Hematopoietic multipotent progenitor cell (in vitro differentiated cells): ENCODE data around the gene LIMS3. TPM values are rescaled to one million over a fixed set of nuclear protein-coding genes. Genes with fewer than 3 reads are reported as not detected.
"Not testable (repeated sequence)": the region's sequence is repeated elsewhere in the genome, so short reads cannot be mapped to it uniquely, and the experiment has no call there.

Source experiments
- DNase-seq, 3 donors: peaks; one replicate each; pipeline ENCODE4 v3.0.0-alpha.2; 2011 to 2015; ENCODE audit warnings: low read depth in 2 of 3, low spot score in 2 of 3
- total RNA-seq: library from RNA; depleted of rRNA; stranded (reverse); fragments of >200 nt; gene quantifications from one replicate; pipeline ENCODE4 v1.2.3, GENCODE V29; 2012

LIMS3 gene
- total RNA-seq, 1 donor: 0.27 TPM

DNA sequence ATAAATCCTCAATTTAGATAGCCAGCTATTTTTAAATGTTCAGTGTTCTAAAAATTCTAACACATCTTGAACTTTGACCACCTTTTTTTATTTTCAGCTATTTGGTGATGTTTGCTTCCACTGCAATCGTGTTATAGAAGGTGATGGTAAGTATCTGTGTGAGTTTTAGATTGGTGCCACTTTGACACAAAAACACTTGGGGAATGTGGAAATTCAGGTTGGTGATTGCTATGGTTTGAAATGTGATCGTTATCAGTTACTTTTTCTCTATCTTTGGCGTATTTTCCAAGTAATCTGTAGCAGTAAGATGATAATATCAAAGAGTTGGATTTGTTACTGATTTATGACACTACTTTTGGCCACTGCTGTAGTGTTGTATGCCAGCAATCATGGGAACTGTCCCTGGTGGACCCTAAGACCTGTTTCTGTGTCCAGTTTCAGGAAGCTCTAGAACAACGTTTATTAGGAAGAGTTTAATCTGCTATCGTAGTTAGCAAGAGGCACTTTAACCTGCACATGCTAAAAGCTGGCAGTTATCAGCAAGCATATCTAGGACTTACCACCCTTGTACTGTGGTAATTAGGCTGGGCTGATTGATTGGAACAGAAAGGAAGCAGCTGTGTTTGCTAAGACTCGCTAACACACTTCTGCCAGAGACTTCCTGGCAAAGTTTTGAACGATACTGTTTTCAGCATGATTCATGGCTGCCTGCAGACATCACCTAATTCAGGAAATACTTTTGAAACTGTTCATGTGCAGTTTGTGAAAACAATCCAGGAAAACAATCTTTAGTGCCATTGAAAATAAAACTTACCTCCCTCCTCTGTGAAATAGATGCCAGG is 23.3 kb downstream of the LIMS3 start:
- not testable (repeated sequence) for DNase-seq

DNA sequence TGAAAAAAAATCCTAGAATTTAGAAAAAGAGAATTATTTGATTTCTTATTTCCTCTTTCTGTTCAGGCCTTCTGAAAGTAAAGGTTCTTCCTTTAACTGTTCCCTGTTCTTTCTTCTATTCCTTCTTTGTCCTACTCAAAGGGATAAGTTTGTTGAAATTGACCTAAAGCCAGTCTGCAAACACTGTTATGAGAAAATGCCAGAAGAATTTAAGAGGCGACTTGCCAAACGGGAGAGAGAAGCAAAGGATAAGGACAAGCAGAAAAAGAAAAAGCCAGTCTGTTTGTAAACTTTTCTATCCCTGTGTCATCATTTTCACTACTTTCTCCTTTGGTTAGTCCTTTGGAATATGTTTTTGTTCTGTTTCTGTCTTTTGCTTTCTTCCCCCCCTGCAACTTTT is 26.0 kb downstream of the LIMS3 start:
- DNase-seq: not testable (repeated sequence)

DNA sequence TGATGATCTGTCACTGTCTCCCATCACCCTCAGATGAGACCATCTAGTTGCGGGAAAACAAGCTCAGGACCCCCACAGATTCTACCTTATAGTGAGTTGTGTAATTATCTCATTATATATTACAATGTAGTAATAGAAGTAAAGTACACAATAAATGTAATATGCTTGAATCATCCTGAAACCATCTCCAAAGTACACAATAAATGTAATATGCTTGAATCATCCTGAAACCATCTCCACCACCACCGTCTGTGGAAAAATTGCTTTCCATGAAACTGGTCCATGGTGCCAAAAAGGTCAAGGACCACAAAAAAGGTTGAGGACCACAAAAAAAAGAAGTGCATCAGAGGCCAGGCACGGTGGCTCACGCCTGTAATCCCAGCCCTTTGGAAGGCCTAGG is 29.3 kb downstream of the LIMS3 start:
- DNase-seq: not testable (repeated sequence)

DNA sequence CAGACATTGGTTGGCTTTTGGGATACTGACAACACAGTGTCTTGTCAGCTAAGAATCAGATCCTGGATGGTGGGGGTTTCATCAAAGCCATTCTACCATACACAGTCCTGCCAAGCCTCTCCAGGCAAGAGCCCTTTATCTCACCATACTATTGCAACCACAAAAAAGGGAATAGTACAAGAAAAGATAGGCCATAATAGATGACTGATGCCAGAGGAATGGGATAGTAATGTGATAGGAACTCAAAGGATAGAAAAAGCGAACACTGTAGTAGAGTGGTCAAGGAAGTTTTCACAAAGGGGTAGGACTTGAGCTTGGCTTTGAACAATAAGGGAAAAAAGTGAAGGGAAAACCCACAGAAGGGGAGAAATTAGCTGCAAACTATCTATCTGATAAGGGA is 30.7 kb downstream of the LIMS3 start:
- DNase-seq: not testable (repeated sequence)

DNA sequence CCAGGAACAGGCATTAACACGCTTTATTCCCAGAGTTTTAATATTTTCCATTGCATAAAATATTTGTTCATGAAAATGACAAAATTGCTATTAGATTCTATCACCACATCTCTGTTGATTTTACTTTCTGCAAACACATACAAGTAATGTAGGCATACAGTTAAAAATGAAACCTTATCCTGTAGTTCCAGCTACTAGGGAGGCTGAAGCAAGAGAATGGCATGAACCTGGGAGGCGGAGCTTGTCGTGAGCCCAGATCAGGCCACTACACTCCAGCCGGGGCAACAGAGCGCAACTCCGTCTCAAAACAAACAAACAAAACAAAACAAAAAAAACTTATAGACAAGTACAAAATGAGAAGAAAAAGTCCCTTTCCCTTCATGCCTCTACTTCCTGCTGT is 38.0 kb downstream of the LIMS3 start:
- not testable (repeated sequence) for DNase-seq

DNA sequence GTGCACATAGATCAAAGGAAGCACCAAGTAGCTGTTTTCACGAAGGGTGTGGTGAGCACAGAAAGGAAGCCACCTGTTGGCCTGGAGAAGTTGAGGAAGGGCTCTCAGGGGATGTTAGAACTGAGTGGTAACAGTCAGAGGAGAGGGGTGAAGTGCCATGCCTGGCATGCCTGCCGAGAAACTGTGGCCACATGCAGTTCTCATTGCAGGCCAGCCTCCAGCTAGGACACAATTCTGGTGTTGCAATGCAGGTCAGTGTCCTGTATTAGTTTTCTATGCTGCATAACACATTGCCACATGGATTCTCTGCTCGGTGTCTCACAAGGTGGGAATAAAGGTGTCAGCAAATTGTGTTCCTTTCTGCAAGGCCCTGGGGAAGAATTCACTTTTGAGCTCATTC is 46.9 kb downstream of the LIMS3 start:
- not testable (repeated sequence) for DNase-seq

DNA sequence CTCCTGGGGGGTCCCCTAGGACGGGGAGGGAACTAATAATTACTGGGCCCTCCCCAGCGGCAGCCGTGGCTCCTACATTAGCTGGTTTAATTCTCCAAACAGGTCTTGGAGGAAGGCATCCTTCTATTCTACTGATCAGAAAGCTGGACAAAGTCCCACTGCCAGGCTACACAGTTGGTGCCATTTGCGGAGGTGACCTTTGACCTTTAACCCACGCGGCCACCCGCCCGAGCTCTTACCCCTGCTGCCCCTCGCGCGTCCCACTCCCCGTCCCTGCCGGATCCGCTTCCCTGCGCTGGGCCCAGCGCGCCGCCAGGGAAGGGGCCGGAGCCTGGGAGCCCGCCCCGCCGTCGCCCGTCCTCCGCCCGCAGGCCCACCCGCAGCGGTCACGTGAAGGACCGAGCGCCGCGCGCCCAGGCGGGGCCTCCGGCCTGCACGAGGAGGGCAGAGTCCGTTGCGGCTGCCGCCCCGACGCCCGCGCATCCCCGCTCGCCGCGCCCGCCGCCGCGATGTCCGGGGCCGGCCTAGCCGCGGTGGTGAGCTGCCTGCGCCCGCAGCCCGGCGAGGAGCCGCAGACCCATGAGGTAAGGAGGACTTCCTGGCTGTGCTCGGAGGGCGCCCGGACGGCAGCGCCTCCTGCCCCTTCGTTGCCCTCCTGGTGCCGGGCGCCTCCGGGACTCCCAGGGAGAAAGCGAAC is 48.9 kb downstream of the LIMS3 start:
- not testable (repeated sequence) for DNase-seq

DNA sequence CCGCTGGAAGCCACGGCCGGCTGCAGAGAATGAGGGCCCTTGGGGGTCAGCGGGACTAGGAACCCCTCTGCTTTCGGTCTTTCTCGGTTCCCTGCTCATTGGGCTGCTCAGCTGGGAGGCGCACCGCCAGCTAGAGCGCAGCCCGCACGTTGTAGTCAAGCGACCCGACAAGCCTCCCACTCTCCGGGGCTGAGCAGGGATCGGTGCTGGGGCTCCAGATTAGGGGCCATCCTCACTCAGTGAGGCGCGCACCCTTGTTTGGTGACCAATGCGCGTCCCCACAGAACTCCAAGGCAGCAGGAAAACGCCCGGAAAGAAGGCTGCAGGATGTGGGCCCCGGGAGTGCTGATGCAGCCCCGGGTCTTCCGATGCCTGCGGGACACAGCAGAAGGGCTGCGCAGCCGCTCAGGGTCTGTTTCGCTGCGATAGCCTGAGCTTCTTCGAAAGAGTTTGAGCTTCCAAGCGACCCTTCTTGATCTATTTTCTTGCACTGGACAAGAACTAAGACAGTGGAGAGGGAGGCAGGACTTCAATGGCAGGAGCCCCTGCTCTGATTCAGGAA is 49.6 kb downstream of the LIMS3 start:
- not testable (repeated sequence) for DNase-seq

DNA sequence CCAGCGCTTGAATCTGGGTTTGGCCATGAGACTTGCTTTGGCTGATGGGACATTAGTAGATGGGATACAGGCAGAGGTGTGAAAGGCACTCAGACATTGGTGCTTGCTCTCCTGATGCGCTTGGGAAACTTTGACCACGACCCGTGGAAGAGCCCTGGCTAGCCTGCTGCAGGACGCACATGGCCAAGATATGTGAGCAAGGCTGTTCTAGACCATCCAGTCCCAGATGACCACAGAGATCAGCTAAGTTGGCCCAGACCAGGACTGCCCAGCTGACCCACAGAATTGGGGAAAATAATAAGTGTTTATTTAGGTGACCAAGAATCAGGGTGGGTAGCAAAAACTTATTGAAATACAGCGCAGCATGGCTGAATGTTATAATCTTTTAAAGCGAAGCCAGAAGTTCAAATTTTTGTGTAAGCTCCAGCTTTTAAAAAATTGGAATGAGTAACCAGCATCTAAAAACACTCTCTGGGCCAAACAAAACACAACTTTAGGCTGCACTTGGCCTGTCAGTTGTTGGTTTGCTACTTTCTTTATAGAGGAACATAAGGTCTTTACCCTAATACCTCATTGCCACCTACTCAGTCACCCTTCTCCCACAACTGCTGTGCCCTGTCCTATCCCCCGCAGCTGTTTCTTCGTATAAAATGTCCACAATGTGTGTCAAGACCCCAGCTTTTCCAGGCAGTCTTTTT is 51.8 kb downstream of the LIMS3 start:
- DNase-seq: not testable (repeated sequence)

DNA sequence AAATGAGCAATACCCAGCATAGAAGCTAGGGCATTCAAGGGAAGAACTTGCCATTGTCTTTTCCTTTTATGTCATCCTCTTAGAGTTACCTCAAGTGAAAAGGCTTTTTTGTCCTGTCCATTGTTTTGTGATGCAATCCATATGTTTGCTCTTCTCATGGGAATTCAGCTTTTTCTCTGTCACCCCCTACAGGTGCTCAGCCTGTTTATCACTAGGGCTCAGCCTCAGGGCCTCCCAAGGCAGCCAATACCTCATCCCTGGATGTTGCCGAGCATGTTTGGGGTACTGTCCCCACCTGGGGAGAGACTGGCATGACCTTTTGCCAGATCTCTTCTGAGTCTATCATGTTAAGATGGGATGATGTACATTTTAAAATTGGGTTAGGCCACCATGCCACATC is 65.5 kb downstream of the LIMS3 start:
- not testable (repeated sequence) for DNase-seq

DNA sequence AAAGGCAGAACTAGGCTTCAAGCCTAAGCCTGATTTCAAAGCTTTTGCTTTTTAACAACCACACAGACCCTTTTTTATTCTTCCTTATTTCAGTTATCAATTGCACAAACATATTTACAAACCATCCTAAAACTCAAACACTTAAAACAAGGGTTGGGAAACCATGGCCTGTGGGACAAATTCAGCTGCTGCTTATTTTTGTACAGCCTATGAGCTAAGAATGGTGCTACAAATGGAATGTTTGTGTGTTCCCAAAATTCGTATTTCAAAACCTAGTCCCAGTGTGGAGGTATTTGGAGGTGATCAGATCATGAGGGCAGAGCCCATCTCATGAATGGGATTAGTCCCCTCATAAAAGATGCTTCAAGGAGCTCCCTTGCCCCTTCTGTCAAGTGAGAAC is 67.0 kb downstream of the LIMS3 start:
- DNase-seq: not testable (repeated sequence)

DNA sequence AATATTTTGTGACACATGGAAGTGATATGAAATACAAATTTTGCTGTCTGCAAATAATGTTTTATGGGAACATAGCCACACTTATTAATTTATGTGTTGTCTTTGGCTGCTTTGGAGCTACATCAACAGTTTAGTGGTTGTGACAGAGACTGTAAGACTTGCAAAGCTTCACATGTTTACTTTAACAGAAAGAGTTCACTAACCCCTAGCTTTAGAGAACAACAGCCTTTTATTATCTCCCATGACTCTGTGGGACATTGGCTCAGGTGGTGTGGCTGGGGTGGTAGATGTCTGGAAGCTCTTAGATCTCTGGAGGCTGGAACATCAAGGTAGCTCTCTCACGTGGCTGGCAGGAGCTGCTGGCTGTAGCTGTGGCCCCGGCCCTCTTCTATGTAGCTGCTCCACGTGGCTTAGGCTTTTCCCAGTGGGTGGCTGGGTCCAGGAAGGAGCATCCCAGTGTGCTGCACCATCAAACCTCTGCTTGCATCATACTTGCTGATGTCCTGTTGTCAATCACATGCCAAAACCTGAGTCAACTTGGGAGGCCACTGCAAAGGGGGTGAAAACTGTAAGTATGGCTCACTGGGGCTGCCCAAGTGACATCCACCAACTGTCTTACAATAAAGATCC is 67.7 kb downstream of the LIMS3 start:
- DNase-seq: not testable (repeated sequence)

DNA sequence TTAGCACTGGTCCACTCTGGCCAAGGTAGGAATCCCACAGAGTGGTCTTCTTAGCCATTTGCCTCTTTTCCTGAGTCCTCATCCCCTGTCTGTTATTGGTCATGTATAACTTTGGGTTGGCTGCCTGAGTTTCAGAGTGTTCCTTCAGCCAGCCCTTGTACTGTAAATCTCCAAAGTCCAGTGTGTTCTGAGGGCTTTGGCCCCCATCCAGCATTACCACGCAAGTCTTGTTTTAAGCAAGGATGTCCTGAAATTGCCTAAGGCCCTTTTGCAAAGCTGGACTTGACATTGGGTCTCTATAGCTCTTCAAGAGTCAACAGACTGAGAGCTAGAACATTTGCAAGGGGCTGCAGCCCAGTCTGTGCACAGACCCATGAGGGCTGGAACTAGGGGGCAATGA is 68.4 kb downstream of the LIMS3 start:
- DNase-seq: not testable (repeated sequence)

DNA sequence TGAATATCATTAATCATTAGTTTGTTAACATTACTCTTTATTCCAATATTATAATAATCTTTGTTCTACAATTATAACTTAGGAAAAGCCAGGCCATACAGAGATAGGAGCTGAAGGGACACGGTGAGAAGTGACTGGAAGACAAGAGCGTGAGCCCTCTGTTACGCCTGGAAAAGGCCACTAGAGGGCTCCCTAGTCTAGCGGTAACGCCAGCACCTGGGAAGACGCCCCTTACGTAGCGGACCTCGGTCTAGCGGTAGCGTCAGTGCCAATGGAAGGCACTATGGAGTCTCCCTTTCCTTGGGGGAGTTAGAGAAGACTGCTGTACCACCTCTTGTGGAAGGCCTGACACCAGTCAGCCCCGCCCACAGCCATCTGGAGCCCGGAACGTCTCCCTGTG is 71.4 kb downstream of the LIMS3 start:
- not testable (repeated sequence) for DNase-seq

DNA sequence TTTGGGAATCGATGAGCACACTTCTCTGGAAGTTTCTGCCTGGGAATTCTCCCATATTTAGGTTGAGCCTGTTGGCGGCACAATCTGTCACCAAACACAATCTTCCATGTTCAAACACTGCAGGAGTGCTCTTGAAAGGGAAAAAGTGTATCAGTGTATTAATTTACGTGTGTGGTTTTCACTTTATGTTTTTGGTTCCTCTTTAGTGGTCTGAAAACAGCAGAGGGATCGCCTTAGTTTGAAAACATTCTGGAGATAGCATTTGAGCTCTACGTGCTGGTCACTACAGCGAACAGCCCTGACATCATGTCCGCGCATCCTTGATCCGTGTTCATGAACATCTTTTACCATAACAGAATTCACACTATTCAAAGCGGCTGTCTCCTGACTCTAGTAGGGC is 73.2 kb downstream of the LIMS3 start:
- not testable (repeated sequence) for DNase-seq

Other genes with a start within 250 kb of the LIMS3 start
- 44.7 TPM for gene RGPD5, start 104.4 kb upstream of the LIMS3 start, total RNA-seq
- 1.1 TPM for gene MALL, start 217.1 kb downstream of the LIMS3 start, total RNA-seq